Subcutaneous adipose tissue (tissue), 4 donors: ENCODE data around the gene SPON2. TPM values are rescaled to one million over a fixed set of nuclear protein-coding genes. Genes with fewer than 3 reads are reported as not detected.

Experiments
- CTCF ChIP-seq: fragments of 450-650 bp; IDR thresholded peaks from one replicate; pipeline ENCODE4 v1.5.1; 2016; ENCODE audit warnings: low read depth, mild to moderate bottlenecking, control low read depth, antibody characterized with exemption, moderate library complexity
- small RNA-seq: library from RNA; depleted of rRNA; stranded (forward); fragments of <200 nt; gene quantifications from one replicate; pipeline ENCODE3, GENCODE V24; 2016
- total RNA-seq, 4 donors: library from RNA; depleted of rRNA; stranded (reverse); fragments of >200 nt; gene quantifications; one replicate each; pipeline ENCODE4 v1.1.0, GENCODE V29; 2016

The SPON2 gene
- total RNA-seq, 4 donors from 2014 or later, result 14.3 to 67.2 (median 46.4) TPM

GRCh38 chr4:1124818-1125217, 47.6 kb downstream of the SPON2 start:
- TF ChIP-seq CTCF, result no peak

- TF ChIP-seq CTCF, result no peak
These were observed 49.9 kb downstream of the SPON2 start for GRCh38 chr4:1122505-1122904.

Small RNAs within 50 kb of the gene (small RNA-seq; reads per million reads assigned to genes)
- gene RF00554, result not detected

Other genes with a start within 250 kb of the SPON2 start
- 100 to 1,000 TPM in 1 of 4 donors, 10 to 100 TPM in 3; 37.3 to 124 (median 58.7) TPM for gene GAK, start 240.3 kb downstream of the SPON2 start, total RNA-seq
- gene TMEM175, start 240.1 kb downstream of the SPON2 start, total RNA-seq, result 10 to 100 TPM; 18.5 to 38.1 (median 21.4) TPM
- gene DGKQ, start 199.0 kb downstream of the SPON2 start, total RNA-seq, result 10 to 100 TPM in 1 of 4 donors, 1 to 10 TPM in 3; 2.9 to 12.2 (median 5.5) TPM
- 10 to 100 TPM in 2 of 4 donors, 1 to 10 TPM in 2; 6.7 to 25.8 (median 13.3) TPM for gene IDUA, start 185.5 kb downstream of the SPON2 start, total RNA-seq
- gene SLC26A1, start 179.2 kb downstream of the SPON2 start, total RNA-seq, result under 1 TPM in 2 of 4 donors, not detected in 2; 0.44 to 0.57 TPM
- 100 to 1,000 TPM in 1 of 4 donors, 10 to 100 TPM in 3; 12.6 to 113 (median 22.7) TPM for gene FGFRL1, start 161.0 kb downstream of the SPON2 start, total RNA-seq
- 10 to 100 TPM in 1 of 4 donors, 1 to 10 TPM in 3; 3.7 to 16.1 (median 7.3) TPM for gene RNF212, start 59.0 kb downstream of the SPON2 start, total RNA-seq
- gene CTBP1, start 76.5 kb upstream of the SPON2 start, total RNA-seq, result 100 to 1,000 TPM in 3 of 4 donors, 10 to 100 TPM in 1; 89.9 to 169 (median 107) TPM
- gene MAEA, start 117.3 kb upstream of the SPON2 start, total RNA-seq, result 10 to 100 TPM; 33.1 to 60.1 (median 50.5) TPM
- 10 to 100 TPM in 3 of 4 donors, 1 to 10 TPM in 1; 9.8 to 40.1 (median 14.5) TPM for gene UVSSA, start 174.6 kb upstream of the SPON2 start, total RNA-seq
- not detected for gene NKX1-1, start 233.9 kb upstream of the SPON2 start, total RNA-seq